IMR-90 (cell line): ENCODE results near the gene TMEM212. TPM values are rescaled to one million over a fixed set of nuclear protein-coding genes. Genes with fewer than 3 reads are reported as not detected.
"Not testable (repeated sequence)": the region's sequence is repeated elsewhere in the genome, so short reads cannot be mapped to it uniquely, and the experiment has no call there.

Source experiments
- ATAC-seq: fragments of 200-7000 bp; cut with Tn5 transposase; 2 replicates; pipeline ENCODE4 v1.9.1; 2020; ENCODE audit warnings: low read depth, mild to moderate bottlenecking, moderate library complexity
- BruUV-seq: library from RNA; stranded (reverse); fragments of 400-500 nt; replicated peaks from 2 replicates; lab custom pipeline; 2021; lab: Mats Ljungman, UMichigan
- CTCF ChIA-PET: fragments of 300-600 bp; formaldehyde crosslinking; extraction: SDS; loops from one replicate; lab custom pipeline; 2021; ENCODE audit warnings: antibody characterized with exemption; lab: Yijun Ruan, JAX
- POLR2A ChIA-PET: fragments of 300-600 bp; sonication (Branson Sonifier 250); formaldehyde crosslinking; loops from one replicate; lab custom pipeline; 2022; ENCODE audit warnings: antibody characterized with exemption; ENCODE audit not compliant: unreplicated experiment; lab: Charles Lee
- DNase-seq: peaks from one replicate; pipeline ENCODE4 v3.0.0; 2013
- H2AFZ ChIP-seq: replicated peaks from 2 replicates; pipeline ENCODE3; 2013; ENCODE audit warnings: low read length, mild to moderate bottlenecking; ENCODE audit not compliant: poor library complexity
- H2AK5ac ChIP-seq: 2 replicates; pipeline ENCODE4 v1.6.1; 2013; ENCODE audit warnings: low read depth, low read length, inconsistent platforms
- H2AK9ac ChIP-seq: replicated peaks from 2 replicates; pipeline ENCODE3; 2013; ENCODE audit warnings: mild to moderate bottlenecking, low read depth, low read length, moderate library complexity; ENCODE audit not compliant: poor library complexity
- H2BK120ac ChIP-seq: 2 replicates; pipeline ENCODE4 v1.6.1; 2013; ENCODE audit warnings: low read depth, low read length, inconsistent platforms
- H2BK15ac ChIP-seq: 3 replicates; pipeline ENCODE4 v1.6.1; 2013; ENCODE audit warnings: low read depth, low read length, inconsistent platforms
- H2BK20ac ChIP-seq: 2 replicates; pipeline ENCODE4 v1.6.1; 2013; ENCODE audit warnings: low read depth, mild to moderate bottlenecking, inconsistent platforms, low read length, moderate library complexity
- H2BK5ac ChIP-seq: 2 replicates; pipeline ENCODE4 v1.6.1; 2013; ENCODE audit warnings: mild to moderate bottlenecking, low read depth, low read length, inconsistent platforms; ENCODE audit not compliant: poor library complexity, severe bottlenecking
- H3K14ac ChIP-seq: replicated peaks from 2 replicates; pipeline ENCODE4 v1.6.1; 2013; ENCODE audit warnings: low read depth, low read length, inconsistent platforms
- H3K18ac ChIP-seq: 2 replicates; pipeline ENCODE4 v1.6.1; 2013; ENCODE audit warnings: low read depth, low read length, control low read depth
- H3K23ac ChIP-seq: 2 replicates; pipeline ENCODE4 v1.6.1; 2013; ENCODE audit warnings: low read depth, low read length, inconsistent platforms
- H3K27ac ChIP-seq: 2 replicates; pipeline ENCODE4 v1.5.1; 2013; ENCODE audit warnings: mild to moderate bottlenecking, control low read depth, low read length; ENCODE audit not compliant: insufficient read depth
- H3K27me3 ChIP-seq: 2 replicates; pipeline ENCODE4 v1.6.1; 2013; ENCODE audit warnings: low read length; ENCODE audit not compliant: control insufficient read depth, insufficient read depth
- H3K36me3 ChIP-seq: 2 replicates; pipeline ENCODE4 v1.6.1; 2013; ENCODE audit warnings: low read length, mixed read lengths; ENCODE audit not compliant: control insufficient read depth, insufficient read depth
- H3K4ac ChIP-seq: 2 replicates; pipeline ENCODE4 v1.6.1; 2013; ENCODE audit warnings: low read depth, low read length, inconsistent platforms
- H3K4me1 ChIP-seq: 2 replicates; pipeline ENCODE4 v1.6.1; 2013; ENCODE audit warnings: low read length, mixed read lengths; ENCODE audit not compliant: control insufficient read depth, insufficient read depth
- H3K4me2 ChIP-seq: 2 replicates; pipeline ENCODE4 v1.6.1; 2013; ENCODE audit warnings: low read depth, mild to moderate bottlenecking, control low read depth, low read length, moderate library complexity
- H3K4me3 ChIP-seq: 2 replicates; pipeline ENCODE4 v1.5.1; 2013; ENCODE audit warnings: low read depth, mild to moderate bottlenecking, control low read depth, low read length, moderate library complexity; ENCODE audit not compliant: insufficient read depth
- H3K56ac ChIP-seq: 2 replicates; pipeline ENCODE4 v1.6.1; 2013; ENCODE audit warnings: low read length, inconsistent platforms; ENCODE audit not compliant: insufficient read depth; ENCODE audit errors: extremely low read depth
- H3K79me1 ChIP-seq, 2 experiments: 2 replicates each; pipeline ENCODE4 v1.6.1; 2013; ENCODE audit warnings: low read length in 2 of 2, inconsistent platforms in 1 of 2, low read depth in 1 of 2
- H3K9ac ChIP-seq: 2 replicates; pipeline ENCODE4 v1.6.1; 2013; ENCODE audit warnings: low read depth, low read length, control low read depth
- H3K9me1 ChIP-seq: 2 replicates; pipeline ENCODE4 v1.6.1; 2013; ENCODE audit warnings: low read length, inconsistent platforms; ENCODE audit not compliant: insufficient read depth
- H3K9me3 ChIP-seq: 2 replicates; pipeline ENCODE4 v1.6.1; 2013; ENCODE audit warnings: low read length; ENCODE audit not compliant: control insufficient read depth, insufficient read depth
- H4K20me1 ChIP-seq: 2 replicates; pipeline ENCODE4 v1.6.1; 2013; ENCODE audit warnings: low read length, inconsistent platforms; ENCODE audit not compliant: insufficient read depth
- H4K5ac ChIP-seq: 2 replicates; pipeline ENCODE4 v1.6.1; 2013; ENCODE audit warnings: mild to moderate bottlenecking, low read depth, low read length, control low read depth
- H4K8ac ChIP-seq, 2 experiments: 2 replicates each; pipeline ENCODE4 v1.6.1; 2013; ENCODE audit warnings: low read depth in 2 of 2, low read length in 2 of 2, control low read depth in 1 of 2, inconsistent platforms in 1 of 2
- H4K91ac ChIP-seq: 2 replicates; pipeline ENCODE4 v1.6.1; 2013; ENCODE audit warnings: low read depth, low read length, inconsistent platforms; ENCODE audit not compliant: insufficient read depth
- WGBS, 2 experiments: methylation state at CpG; one replicate each; pipeline versions ENCODE4 v1.1.5 to v1.1.7; 2013; ENCODE audit warnings: missing lambda C conversion rate in 2 of 2; ENCODE audit not compliant: insufficient read length in 1 of 2; ENCODE audit errors: extremely low coverage in 2 of 2; 5-methylcytosine and 5-hydroxymethylcytosine counted together
- dilution Hi-C: fragments of 300-500 bp; cut with HindIII; formaldehyde crosslinking; loops from one replicate; pipeline ENCODE4 v1.14.3; 2018; ENCODE audit warnings: low sequenced_read_pairs; ENCODE audit not compliant: unreplicated experiment
- in situ Hi-C: fragments of 300-500 bp; cut with MboI; formaldehyde crosslinking; loops from 3 replicates; pipeline ENCODE4 v1.14.3; 2019; ENCODE audit warnings: low sequenced_read_pairs, inconsistent platforms, mixed read lengths
- intact Hi-C: fragments of 100-400 bp; cut with micrococcal nuclease; formaldehyde crosslinking; loops from 2 replicates; pipeline ENCODE4 v1.10.0; 2022
- polyA plus RNA-seq, 3 experiments: library from polyadenylated mRNA; depleted of rRNA; stranded (reverse); fragments of >200 nt; gene quantifications; 2 replicates each; pipeline ENCODE4 v1.2.3, GENCODE V29; 2012; ENCODE audit warnings: low replicate concordance in 1 of 3
- total RNA-seq: library from RNA; depleted of rRNA; stranded (reverse); fragments of >200 nt; gene quantifications from 2 replicates; pipeline ENCODE4 v1.2.3, GENCODE V29; 2012

TMEM212 gene
- total and polyA plus RNA-seq, 2 of the 4 experiments (the other 2 are of a cell fraction): not detected

DNA sequence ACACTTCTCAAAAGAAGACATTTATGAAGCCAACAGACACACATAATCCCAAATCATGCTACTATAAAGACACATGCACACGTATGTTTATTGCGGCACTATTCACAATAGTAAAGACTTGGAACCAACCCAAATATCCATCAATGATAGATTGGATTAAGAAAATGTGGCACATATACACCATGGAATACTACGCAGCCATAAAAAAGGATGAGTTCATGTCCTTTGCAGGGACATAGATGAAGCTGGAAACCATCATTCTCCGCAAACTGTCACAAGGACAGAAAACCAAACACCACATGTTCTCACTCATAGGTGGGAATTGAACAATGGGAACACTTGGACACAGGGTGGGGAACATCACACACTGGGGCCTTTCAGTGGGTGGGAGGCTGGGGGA is 15.6 kb downstream of the TMEM212 start:
- H3K56ac ChIP-seq, H3K9ac ChIP-seq, intact Hi-C loops, H2BK120ac ChIP-seq, H3K18ac ChIP-seq, ATAC-seq, in situ Hi-C loops, dilution Hi-C loops, H3K9me3 ChIP-seq, H2BK15ac ChIP-seq, H3K27me3 ChIP-seq, H3K14ac ChIP-seq, H2AK9ac ChIP-seq, H2BK5ac ChIP-seq, H3K4me2 ChIP-seq, CTCF ChIA-PET, H4K20me1 ChIP-seq, H4K91ac ChIP-seq, H3K4me3 ChIP-seq, H3K23ac ChIP-seq, H3K9me1 ChIP-seq, H4K8ac ChIP-seq, H4K5ac ChIP-seq, POLR2A ChIA-PET, H3K27ac ChIP-seq, BruUV-seq, H3K36me3 ChIP-seq, H2AFZ ChIP-seq, DNase-seq, H2AK5ac ChIP-seq, H3K79me1 ChIP-seq, H2BK20ac ChIP-seq, H3K4ac ChIP-seq: not testable (repeated sequence)
- H3K4me1 ChIP-seq: peaks cover 12% of the 10 kb centered on the region
- WGBS, 2 experiments: no CpG with 5 or more reads among the region's 4 CpGs
